B cell (primary cell): ENCODE data around the gene IST1.

Source experiments
- CTCF ChIP-seq: fragments of 200-600 bp; IDR thresholded peaks from one replicate; pipeline ENCODE4 v1.8.0; 2022; ENCODE audit warnings: antibody characterized with exemption, mild to moderate bottlenecking
- EZH2 ChIP-seq: IDR thresholded peaks from 2 replicates; pipeline ENCODE4 v1.6.1; 2012; ENCODE audit warnings: borderline replicate concordance, low read depth, mild to moderate bottlenecking, moderate library complexity, low read length; ENCODE audit not compliant: insufficient read depth, poor library complexity, severe bottlenecking

DNA sequence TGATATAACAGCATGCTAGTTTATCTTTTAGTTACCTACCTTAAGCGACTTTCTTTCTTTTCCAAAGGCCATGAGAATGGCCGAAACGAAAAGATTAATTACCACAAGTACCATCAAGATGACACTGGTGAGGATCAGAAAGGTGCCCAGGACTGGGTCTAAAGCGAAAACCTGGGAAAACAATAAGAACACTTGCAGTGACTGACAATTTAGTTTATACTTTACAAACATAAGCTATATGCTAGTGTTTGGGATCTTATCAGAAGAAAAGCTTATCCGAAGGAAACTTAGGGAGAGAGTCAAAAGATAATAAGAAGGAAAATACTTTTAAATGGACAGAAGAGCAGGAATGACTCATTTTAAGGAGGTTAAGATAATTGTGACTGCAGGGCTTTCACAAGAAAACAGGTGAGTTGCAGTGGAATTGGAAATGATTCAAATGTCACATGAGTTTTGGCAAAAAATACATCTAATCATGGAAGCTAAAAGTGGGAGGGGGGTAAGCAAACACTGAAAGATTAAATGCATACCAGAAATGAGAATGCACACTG is 34.8 kb downstream of the IST1 start:
- TF ChIP-seq EZH2 (no peak), CTCF (no peak)
